ENCODE data around the gene IQGAP3. TPM values are rescaled to one million over a fixed set of nuclear protein-coding genes. Genes with fewer than 3 reads are reported as not detected.
A peak's percentile ranks its signal among the peaks of the same experiment; 100 is the strongest.

The IQGAP3 gene
- total and polyA plus RNA-seq, 2 experiments from 2014 or later, result 11.9 to 31.8 TPM

- ATAC-seq (no peak), DNase-seq (ENCODE audit: low spot score) (no peak)
- TF ChIP-seq ETS1 (IDR thresholded peaks at IDR 0.05), result no peak
- no peak for TF ChIP-seq POLR2AphosphoS5 (IDR thresholded peaks at IDR 0.05; ENCODE audit: low read depth)
- Histone ChIP-seq H3K9me2 (ENCODE audit: insufficient read depth) (no peaks in the 10 kb centered on the region; the same call in 1 of the 2 replicates), H3K4me1 (ENCODE audit: insufficient read depth) (peaks cover 27% of the 10 kb centered on the region), H3K27ac (ENCODE audit: low read depth) (peak overlapping the region; percentile 56; the same call in 1 of the 2 replicates), H3K36me3 (ENCODE audit: insufficient read depth) (no peaks in the 10 kb centered on the region), H3F3A (replicated peaks; ENCODE audit: low read depth) (peaks cover 10% of the 10 kb centered on the region; the same call in 1 of the 2 replicates), H3K4me2 (0 out of 2 replicates have a peak overlapping the region, but pooled peaks have one; percentile 41), H3K27me3 (ENCODE audit: insufficient read depth) (no peaks in the 10 kb centered on the region), H3K4me3 (peak overlapping the region; percentile 25; the same call in 1 of the 2 replicates), H2AFZ (no peak overlapping the region), H4K20me1 (replicated peaks; ENCODE audit: insufficient read depth) (no peaks in the 10 kb centered on the region), H3K79me2 (replicated peaks; ENCODE audit: insufficient read depth) (no peaks in the 10 kb centered on the region)
- Mint-ChIP-seq H3K9me3 (peaks cover 5% of the 10 kb centered on the region; the same call in 1 of the 3 replicates), H3K4me3 (peak overlapping the region; percentile 73), H3K27ac (peak overlapping the region; percentile 94), H3K27me3 (ENCODE audit: insufficient read depth, low read depth, poor library complexity) (peaks cover 29% of the 10 kb centered on the region), H3K36me3 (ENCODE audit: low read depth) (no peaks in the 10 kb centered on the region), H3K4me1 (peaks cover 60% of the 10 kb centered on the region)
These were observed 66.6 kb downstream of the IQGAP3 start for GRCh38 chr1:156505679-156506298.

GRCh38 chr1:156504821-156505678 lies 67.3 kb downstream of the IQGAP3 start:
- H3K9me2 ChIP-seq (ENCODE audit: insufficient read depth), result no peaks in the 10 kb centered on the region; the same call in 1 of the 2 replicates
- H3K9me3 Mint-ChIP-seq, result peaks cover 5% of the 10 kb centered on the region; the same call in 1 of the 3 replicates

More at GRCh38 chr1:156504821-156505678, 67.3 kb downstream of the IQGAP3 start:
- H3K27me3 ChIP-seq (ENCODE audit: insufficient read depth), result no peaks in the 10 kb centered on the region
- H3F3A ChIP-seq (replicated peaks; ENCODE audit: low read depth), result peaks cover 14% of the 10 kb centered on the region
- TF ChIP-seq NANOG (IDR thresholded peaks at IDR 0.05; ENCODE audit: borderline replicate concordance), result no peak
- no peak for TF ChIP-seq REST (IDR thresholded peaks at IDR 0.05; ENCODE audit: unreplicated experiment)
- TF ChIP-seq POLR2AphosphoS5 (IDR thresholded peaks at IDR 0.05; ENCODE audit: low read depth), result peak; percentile 74
- no peak for TF ChIP-seq EZH2 (IDR thresholded peaks at IDR 0.05; ENCODE audit: low read depth, unreplicated experiment)
- TF ChIP-seq ZNF331 (CRISPR knock-in tag; IDR thresholded peaks at IDR 0.05; ENCODE audit: low read depth), result no peak
- TF ChIP-seq ETS1 (IDR thresholded peaks at IDR 0.05), result peak; percentile 62
- peak; percentile 98 for TF ChIP-seq CREB1 (CRISPR knock-in tag; IDR thresholded peaks at IDR 0.05; ENCODE audit: low read depth)
- TF ChIP-seq ZNF114 (CRISPR knock-in tag; IDR thresholded peaks at IDR 0.05), result no peak
- no peaks in the 10 kb centered on the region for H4K20me1 ChIP-seq (replicated peaks; ENCODE audit: insufficient read depth)
- Mint-ChIP-seq H3K4me3 (peak overlapping the region; percentile 73), H3K27ac (peak overlapping the region; percentile 94), H3K4me1 (peaks cover 57% of the 10 kb centered on the region), H3K36me3 (ENCODE audit: low read depth) (no peaks in the 10 kb centered on the region), H3K27me3 (ENCODE audit: insufficient read depth, low read depth, poor library complexity) (peaks cover 29% of the 10 kb centered on the region)
- peaks cover 27% of the 10 kb centered on the region for H3K4me1 ChIP-seq (ENCODE audit: insufficient read depth)
- peak; percentile 17 for ATAC-seq
- H2AFZ ChIP-seq, result no peak overlapping the region
- H3K4me3 ChIP-seq, result peak overlapping the region; percentile 36
- DNase-seq (ENCODE audit: low spot score), result peak; percentile 99
- H3K27ac ChIP-seq (ENCODE audit: low read depth), result peak overlapping the region; percentile 87
- no peaks in the 10 kb centered on the region for H3K36me3 ChIP-seq (ENCODE audit: insufficient read depth)
- no peaks in the 10 kb centered on the region for H3K79me2 ChIP-seq (replicated peaks; ENCODE audit: insufficient read depth)
- peak overlapping the region; percentile 82 for H3K4me2 ChIP-seq

Measured in GM23338 (cell line).